WI38 (cell line): ENCODE results near the gene LRRFIP2.
"Not testable (repeated sequence)": the region's sequence is repeated elsewhere in the genome, so short reads cannot be mapped to it uniquely, and the experiment has no call there.

ENCODE experiments used
- H3K4me3 ChIP-seq: 2 replicates; pipeline ENCODE4 v1.5.1; 2011; ENCODE audit warnings: low read depth, mild to moderate bottlenecking, control low read depth, low read length
- CTCF ChIP-seq: IDR thresholded peaks from 2 replicates; pipeline ENCODE4 v1.5.1; 2012; ENCODE audit warnings: low read depth, mild to moderate bottlenecking, control low read depth, low read length

Gene LRRFIP2

GRCh38 chr3:37217098-37217849, 42.9 kb upstream of the LRRFIP2 start:
- H3K4me3 ChIP-seq = no peak overlapping the region
- no peak for TF ChIP-seq CTCF

GRCh38 chr3:37216597-37217097, 42.3 kb upstream of the LRRFIP2 start:
- H3K4me3 ChIP-seq = no peak overlapping the region
- TF ChIP-seq CTCF = no peak

GRCh38 chr3:37214076-37214475, 39.7 kb upstream of the LRRFIP2 start:
- TF ChIP-seq CTCF = no peak
- no peak overlapping the region for H3K4me3 ChIP-seq

- TF ChIP-seq CTCF = no peak
- H3K4me3 ChIP-seq = no peak overlapping the region
Observed at GRCh38 chr3:37210230-37210629, 35.8 kb upstream of the LRRFIP2 start.

- not testable (repeated sequence) for H3K4me3 ChIP-seq
Observed at GRCh38 chr3:37208576-37208975, 34.2 kb upstream of the LRRFIP2 start.

- H3K4me3 ChIP-seq = not testable (repeated sequence)
Observed at GRCh38 chr3:37208008-37208407, 33.6 kb upstream of the LRRFIP2 start.

- not testable (repeated sequence) for H3K4me3 ChIP-seq
Observed at GRCh38 chr3:37206041-37206440, 31.7 kb upstream of the LRRFIP2 start.

GRCh38 chr3:37204314-37204713, 29.9 kb upstream of the LRRFIP2 start:
- no peak overlapping the region for H3K4me3 ChIP-seq

More at GRCh38 chr3:37204314-37204713, 29.9 kb upstream of the LRRFIP2 start:
- no peak for TF ChIP-seq CTCF
